Activated CD8-positive, alpha-beta T cell treated with anti-CD3 and anti-CD28 coated beads for 36 hours (primary cell): ENCODE data around the gene TUBB4B. TPM values are rescaled to one million over a fixed set of nuclear protein-coding genes. Genes with fewer than 3 reads are reported as not detected.

Source experiments
- ATAC-seq: fragments of 200-7000 bp; cut with Tn5 transposase; one replicate; pipeline ENCODE4 v1.10.0; 2021; ENCODE audit warnings: mild to moderate bottlenecking, moderate library complexity
- CTCF ChIA-PET: fragments of 350-600 bp; sonication (Branson Sonifier 250); formaldehyde crosslinking; loops from one replicate; lab custom pipeline; 2021; ENCODE audit warnings: antibody characterized with exemption; lab: Charles Lee
- POLR2A ChIA-PET: fragments of 350-600 bp; sonication (Branson Sonifier 250); formaldehyde crosslinking; loops from one replicate; lab custom pipeline; 2021; ENCODE audit warnings: antibody characterized with exemption; lab: Charles Lee
- DNase-seq: peaks from one replicate; pipeline ENCODE4 v3.0.0-alpha.2; 2020
- H3K27ac Mint-ChIP-seq: one replicate; pipeline ENCODE4 v1.8.0; 2021; ENCODE audit warnings: mild to moderate bottlenecking, mixed read lengths
- H3K27me3 Mint-ChIP-seq: one replicate; pipeline ENCODE4 v1.8.0; 2021; ENCODE audit warnings: mixed read lengths
- H3K36me3 Mint-ChIP-seq: one replicate; pipeline ENCODE4 v1.8.0; 2021; ENCODE audit warnings: low read depth, mixed read lengths
- H3K4me1 Mint-ChIP-seq: one replicate; pipeline ENCODE4 v1.8.0; 2021; ENCODE audit warnings: low read depth, mixed read lengths
- H3K4me3 Mint-ChIP-seq: one replicate; pipeline ENCODE4 v1.8.0; 2021; ENCODE audit warnings: mild to moderate bottlenecking, moderate library complexity, mixed read lengths
- H3K9me3 Mint-ChIP-seq: one replicate; pipeline ENCODE4 v1.8.0; 2021; ENCODE audit warnings: mixed read lengths
- intact Hi-C: fragments of 100-400 bp; cut with micrococcal nuclease; formaldehyde crosslinking; loops from one replicate; pipeline ENCODE4 v1.10.0; 2022
- total RNA-seq, 2 experiments: library from RNA; stranded (reverse); gene quantifications; one replicate each; pipeline ENCODE4 v1.2.3, GENCODE V29; 2021
- TF ChIP-seq, protein P1 (sequence below): fragments of 200-600 bp; IDR thresholded peaks from one replicate; pipeline ENCODE4 v1.8.0; 2022; ENCODE audit warnings: antibody characterized with exemption, mild to moderate bottlenecking

TUBB4B gene
- 100 to 1,000 TPM; 228 to 230 TPM for total RNA-seq

DNA sequence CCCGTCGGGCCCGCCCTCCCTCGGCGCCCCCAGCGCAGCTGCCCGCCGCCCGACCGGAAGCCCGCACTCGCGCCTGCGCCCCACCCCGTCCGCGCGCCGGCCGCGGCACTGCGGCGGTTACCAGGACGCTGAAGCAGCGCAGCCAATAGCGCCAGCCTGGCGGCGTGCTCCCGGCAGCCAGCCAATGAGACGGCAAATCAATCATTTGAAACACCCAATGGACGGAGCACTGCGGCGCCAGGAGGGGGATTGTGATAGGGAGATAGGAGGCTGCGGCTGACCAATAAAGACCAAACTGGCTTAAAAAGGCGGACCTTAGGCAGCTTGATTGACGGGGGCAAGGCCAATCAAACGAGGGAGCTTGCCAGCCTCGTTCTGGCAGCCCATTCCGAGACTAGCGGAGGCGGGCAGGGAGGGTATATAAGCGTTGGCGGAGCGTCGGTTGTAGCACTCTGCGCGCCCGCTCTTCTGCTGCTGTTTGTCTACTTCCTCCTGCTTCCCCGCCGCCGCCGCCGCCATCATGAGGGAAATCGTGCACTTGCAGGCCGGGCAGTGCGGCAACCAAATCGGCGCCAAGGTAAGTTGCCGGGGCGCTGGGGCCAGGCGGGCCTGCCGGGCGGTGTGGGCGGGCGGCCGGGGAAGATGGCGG, at the start of gene TUBB4B:
TUBB4B (plus strand) TSS at position 447 of the 649 bp plus-strand sequence; CDS start at position 521, 74 bp downstream.
- POLR2A ChIA-PET = interaction anchor here (0.6 to 7.6 kb wide), 26 partner anchors 9 to 252 kb away, joined by 3 to 113 read pairs (median 4); partner anchors contain the start of genes CYSRT1, NDOR1, NELFB and RNF208
- H3K4me1 Mint-ChIP-seq = peaks cover 34% of the 10 kb centered on the region
- peak within 1 kb of the TSS; percentile 88 for H3K4me3 Mint-ChIP-seq
- H3K27me3 Mint-ChIP-seq = no peaks in the 10 kb centered on the region
- intact Hi-C loops = no loop called here
- peaks cover 27% of the 10 kb centered on the region for H3K36me3 Mint-ChIP-seq
- peak; percentile 82 for ATAC-seq
- H3K27ac Mint-ChIP-seq = peak within 1 kb of the TSS; percentile 91
- CTCF ChIA-PET = interaction anchor here (0.9 to 3.1 kb wide), 9 partner anchors 13 to 171 kb away, joined by 3 to 11 read pairs (median 4); partner anchors contain the start of genes NELFB, RNF224, SAPCD2 and SSNA1
- TF ChIP-seq, protein P1, sequence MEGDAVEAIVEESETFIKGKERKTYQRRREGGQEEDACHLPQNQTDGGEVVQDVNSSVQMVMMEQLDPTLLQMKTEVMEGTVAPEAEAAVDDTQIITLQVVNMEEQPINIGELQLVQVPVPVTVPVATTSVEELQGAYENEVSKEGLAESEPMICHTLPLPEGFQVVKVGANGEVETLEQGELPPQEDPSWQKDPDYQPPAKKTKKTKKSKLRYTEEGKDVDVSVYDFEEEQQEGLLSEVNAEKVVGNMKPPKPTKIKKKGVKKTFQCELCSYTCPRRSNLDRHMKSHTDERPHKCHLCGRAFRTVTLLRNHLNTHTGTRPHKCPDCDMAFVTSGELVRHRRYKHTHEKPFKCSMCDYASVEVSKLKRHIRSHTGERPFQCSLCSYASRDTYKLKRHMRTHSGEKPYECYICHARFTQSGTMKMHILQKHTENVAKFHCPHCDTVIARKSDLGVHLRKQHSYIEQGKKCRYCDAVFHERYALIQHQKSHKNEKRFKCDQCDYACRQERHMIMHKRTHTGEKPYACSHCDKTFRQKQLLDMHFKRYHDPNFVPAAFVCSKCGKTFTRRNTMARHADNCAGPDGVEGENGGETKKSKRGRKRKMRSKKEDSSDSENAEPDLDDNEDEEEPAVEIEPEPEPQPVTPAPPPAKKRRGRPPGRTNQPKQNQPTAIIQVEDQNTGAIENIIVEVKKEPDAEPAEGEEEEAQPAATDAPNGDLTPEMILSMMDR = no peak
- peak; percentile 99 for DNase-seq
- no peaks in the 10 kb centered on the region for H3K9me3 Mint-ChIP-seq

DNA sequence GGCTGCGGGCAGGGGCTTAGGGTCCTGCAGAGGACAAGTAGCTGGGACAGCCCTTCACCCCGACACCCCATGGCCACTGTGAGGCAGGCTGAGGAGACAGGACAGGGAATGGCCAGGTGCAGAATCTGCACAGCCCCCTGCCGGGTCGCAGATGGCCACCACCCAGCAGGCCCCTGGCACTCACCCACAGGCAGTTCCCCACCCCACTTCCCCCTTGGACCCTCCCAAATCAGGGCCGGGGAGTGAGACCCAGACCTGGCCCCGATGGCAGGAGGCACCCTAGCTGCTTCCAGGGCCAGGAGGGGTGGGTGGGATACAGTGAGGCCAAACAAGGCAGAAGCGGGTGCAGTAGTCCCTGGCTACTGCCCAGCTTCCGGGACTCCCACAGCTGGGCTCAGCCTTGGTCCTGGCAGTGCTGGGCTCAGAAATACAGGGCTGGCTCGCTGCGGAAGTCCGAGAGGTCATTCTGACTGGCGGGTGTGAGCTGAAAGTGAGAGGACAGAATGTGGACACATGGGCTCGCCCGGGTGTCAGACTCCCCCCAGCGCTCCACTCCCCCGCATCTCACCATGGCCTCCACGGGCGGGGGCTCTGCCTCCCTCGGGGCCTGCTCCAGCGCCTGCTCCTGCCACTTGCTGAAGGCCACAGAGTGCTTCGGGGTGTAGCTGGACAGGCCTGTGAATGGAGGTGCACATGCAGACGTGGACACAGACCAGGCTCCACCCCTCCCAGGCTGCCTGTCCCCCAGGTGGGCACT, 49.2 kb upstream of the TUBB4B start:
- POLR2A ChIA-PET = interaction anchor here (1.2 kb wide), 1 partner anchor 9 kb away, joined by 3 read pairs; the partner anchor contains the start of gene TPRN
- TF ChIP-seq, protein P1 = no peak
- H3K4me3 Mint-ChIP-seq = no peak overlapping the region
- DNase-seq (no peak), ATAC-seq (no peak)
- H3K36me3 Mint-ChIP-seq = peaks cover 6% of the 10 kb centered on the region
- CTCF ChIA-PET = interaction anchor here (1.3 to 1.5 kb wide), 2 partner anchors 9 to 45 kb away, joined by 3 to 5 read pairs; partner anchors contain the start of gene TPRN
- intact Hi-C loops = no loop called here
- peaks cover 22% of the 10 kb centered on the region for H3K4me1 Mint-ChIP-seq
- no peak overlapping the region for H3K27ac Mint-ChIP-seq
- H3K27me3 Mint-ChIP-seq = no peaks in the 10 kb centered on the region
- H3K9me3 Mint-ChIP-seq = no peaks in the 10 kb centered on the region

DNA sequence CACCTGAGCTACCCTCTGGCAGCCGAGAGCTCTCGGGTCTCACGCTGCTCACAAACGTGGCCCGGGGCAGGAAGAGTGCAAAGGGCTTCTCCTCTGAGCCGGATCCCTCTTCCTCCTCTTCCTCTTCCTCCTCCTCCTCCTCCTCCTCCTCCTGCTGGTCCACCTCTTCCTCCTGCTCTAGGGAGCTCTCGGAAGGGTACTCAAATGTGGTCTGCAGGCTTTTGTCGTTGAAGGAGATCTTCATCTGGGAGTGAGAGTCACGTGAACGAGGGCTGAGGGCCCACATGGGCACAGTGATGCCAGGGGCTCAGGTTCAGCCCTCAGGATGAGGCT, 48.7 kb upstream of the TUBB4B start:
- intact Hi-C loops = no loop called here
- no peak overlapping the region for H3K4me3 Mint-ChIP-seq
- DNase-seq (no peak), ATAC-seq (no peak)
- TF ChIP-seq, protein P1 = no peak
- ChIA-PET POLR2A (interaction anchor here (1.2 kb wide), 1 partner anchor 8 kb away, joined by 3 read pairs; the partner anchor contains the start of gene TPRN), CTCF (interaction anchor here (1.5 kb wide), 1 partner anchor 62 kb away, joined by 5 read pairs; no protein-coding TSS in a partner anchor)
- H3K27me3 Mint-ChIP-seq = no peaks in the 10 kb centered on the region
- peaks cover 18% of the 10 kb centered on the region for H3K4me1 Mint-ChIP-seq
- H3K27ac Mint-ChIP-seq = no peak overlapping the region
- peaks cover 6% of the 10 kb centered on the region for H3K36me3 Mint-ChIP-seq
- no peaks in the 10 kb centered on the region for H3K9me3 Mint-ChIP-seq

DNA sequence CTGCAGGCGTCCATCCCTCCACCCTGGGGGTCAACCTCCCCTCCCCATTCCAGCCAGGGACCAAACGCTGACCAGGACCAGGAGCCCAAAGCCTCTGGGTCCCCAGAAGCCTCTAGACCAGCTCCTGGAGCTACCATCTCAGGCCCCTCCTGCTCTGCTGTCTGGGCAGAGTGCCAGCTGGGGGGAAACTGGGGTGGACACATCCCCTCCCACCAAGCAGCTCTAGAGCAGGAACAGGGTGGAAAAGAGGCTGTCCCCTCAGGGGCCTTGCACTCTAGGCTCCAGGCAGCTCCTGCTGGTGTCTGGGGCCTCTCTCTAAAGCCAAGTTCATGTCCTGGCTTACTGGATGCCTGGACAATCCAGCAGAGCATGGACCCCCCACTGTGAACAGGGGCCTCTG, 48.2 kb upstream of the TUBB4B start:
- peaks cover 15% of the 10 kb centered on the region for H3K4me1 Mint-ChIP-seq
- H3K36me3 Mint-ChIP-seq = peaks cover 3% of the 10 kb centered on the region
- no peaks in the 10 kb centered on the region for H3K9me3 Mint-ChIP-seq
- TF ChIP-seq, protein P1 = no peak
- ChIA-PET POLR2A (interaction anchor here (1.0 to 1.2 kb wide), 2 partner anchors 8 to 12 kb away, joined by 3 read pairs; partner anchors contain the start of gene TPRN), CTCF (interaction anchor here (1.5 kb wide), 1 partner anchor 63 kb away, joined by 5 read pairs; no protein-coding TSS in a partner anchor)
- H3K4me3 Mint-ChIP-seq = no peak overlapping the region
- intact Hi-C loops = no loop called here
- H3K27ac Mint-ChIP-seq = no peak overlapping the region
- no peak for ATAC-seq
- H3K27me3 Mint-ChIP-seq = no peaks in the 10 kb centered on the region
- DNase-seq = no peak
